GM19468 (cell line): ENCODE data around the gene TMOD2.

Experiments used
- ATAC-seq: cut with Tn5 transposase; IDR thresholded peaks from one replicate; pipeline ENCODE4 v1.9.1; 2021; ENCODE audit warnings: mild to moderate bottlenecking, moderate library complexity, moderate number of reproducible peaks; ENCODE audit not compliant: unreplicated experiment; ENCODE audit errors: extremely low read depth

TMOD2 gene

GRCh38 chr15:51735228-51736010 lies 16.0 kb upstream of the TMOD2 start:
- peak; percentile 7 for ATAC-seq

- ATAC-seq: no peak
Observed at GRCh38 chr15:51736069-51736468, 15.3 kb upstream of the TMOD2 start.

- ATAC-seq: no peak
Observed at GRCh38 chr15:51736751-51737521, 14.5 kb upstream of the TMOD2 start.

GRCh38 chr15:51737522-51738305 lies 13.7 kb upstream of the TMOD2 start, which contains the start of gene LYSMD2:
Gene LYSMD2, minus strand, starts transcription at chr15:51737655. Its CDS starts 33 bp downstream, at chr15:51737622.
- ATAC-seq: no peak

- ATAC-seq: no peak
Observed at GRCh38 chr15:51738553-51738952, 12.8 kb upstream of the TMOD2 start.

- no peak for ATAC-seq
Observed at GRCh38 chr15:51739061-51739712, 12.2 kb upstream of the TMOD2 start.

- ATAC-seq: no peak
Observed at GRCh38 chr15:51749307-51749706, 2.1 kb upstream of the TMOD2 start.

- ATAC-seq: no peak
Observed at GRCh38 chr15:51750186-51750585, 1.2 kb upstream of the TMOD2 start.

- no peak for ATAC-seq
Observed at GRCh38 chr15:51751697-51752683, 593 bp downstream of the TMOD2 start.

- no peak for ATAC-seq
Observed at GRCh38 chr15:51752888-51753287, 1.5 kb downstream of the TMOD2 start.

GRCh38 chr15:51754267-51754666 lies 2.9 kb downstream of the TMOD2 start:
- no peak for ATAC-seq

- ATAC-seq: no peak
Observed at GRCh38 chr15:51755790-51756189, 4.4 kb downstream of the TMOD2 start.

GRCh38 chr15:51756482-51756881 lies 5.1 kb downstream of the TMOD2 start:
- no peak for ATAC-seq

GRCh38 chr15:51757450-51757849 lies 6.1 kb downstream of the TMOD2 start:
- no peak for ATAC-seq

- ATAC-seq: no peak
Observed at GRCh38 chr15:51758645-51759044, 7.2 kb downstream of the TMOD2 start.

- no peak for ATAC-seq
Observed at GRCh38 chr15:51759557-51760070, 8.2 kb downstream of the TMOD2 start.

GRCh38 chr15:51760805-51761204 lies 9.4 kb downstream of the TMOD2 start:
- ATAC-seq: no peak

- no peak for ATAC-seq
Observed at GRCh38 chr15:51765751-51766150, 14.4 kb downstream of the TMOD2 start.

- no peak for ATAC-seq
Observed at GRCh38 chr15:51766341-51766740, 14.9 kb downstream of the TMOD2 start.
